Measurements from ENCODE around the gene ING4. TPM values are rescaled to one million over a fixed set of nuclear protein-coding genes. Genes with fewer than 3 reads are reported as not detected.

The ING4 gene
- total and polyA plus RNA-seq, 2 of the 13 experiments (the other 11 are each of a cell fraction or from before 2014, with no cell fraction given) = 14.4 to 32.4 TPM

- TF ChIP-seq ZEB1 (IDR thresholded peaks at IDR 0.05; ENCODE audit: insufficient replicate concordance, low read depth) (no peak), NONO (IDR thresholded peaks at IDR 0.05) (no peak), NONO (CRISPR knock-in tag; conservative IDR thresholded peaks at IDR 0.05) (peak; percentile 75), THAP8 (CRISPR knock-in tag; IDR thresholded peaks at IDR 0.05; ENCODE audit: borderline replicate concordance) (no peak; the same call in 1 of the 2 replicates), CERS6 (CRISPR knock-in tag; IDR thresholded peaks at IDR 0.05) (no peak), DMTF1 (CRISPR knock-in tag; IDR thresholded peaks at IDR 0.05) (no peak), TCF7 (IDR thresholded peaks at IDR 0.05; ENCODE audit: low read depth) (no peak), STAG1 (CRISPR knock-in tag; IDR thresholded peaks at IDR 0.05) (no peak), ZNF777 (CRISPR knock-in tag; IDR thresholded peaks at IDR 0.05) (no peak), ZNF451 (CRISPR knock-in tag; IDR thresholded peaks at IDR 0.05) (no peak), ZNF761 (CRISPR knock-in tag; conservative IDR thresholded peaks at IDR 0.05) (no peak), GATAD2A (CRISPR knock-in tag; IDR thresholded peaks at IDR 0.05) (peak; percentile 67; the same call in 1 of the 2 replicates), MBNL3 (CRISPR knock-in tag; conservative IDR thresholded peaks at IDR 0.05) (no peak), NR2F2 (IDR thresholded peaks at IDR 0.05; ENCODE audit: borderline replicate concordance, low read depth) (peak; percentile 12; the same call in 1 of the 2 replicates), SRSF1 (optimal IDR thresholded peaks at IDR 0.05; ENCODE audit: low read depth, low read length) (peak; percentile 60), PTBP1 (IDR thresholded peaks at IDR 0.05; ENCODE audit: low read depth, low read length, poor library complexity, severe bottlenecking) (no peak), PRDM15 (CRISPR knock-in tag; IDR thresholded peaks at IDR 0.05) (no peak), ZNF775 (CRISPR knock-in tag; IDR thresholded peaks at IDR 0.05; ENCODE audit: borderline replicate concordance) (no peak), CENPX (CRISPR knock-in tag; IDR thresholded peaks at IDR 0.05) (no peak), ZBTB39 (CRISPR knock-in tag; IDR thresholded peaks at IDR 0.05) (no peak)
Measured at GRCh38 chr12:6662906-6663742, at the start of gene ING4 (continued).
